Endothelial cell (in vitro differentiated cells): Measurements from ENCODE around the gene ADGRA1. TPM values are rescaled to one million over a fixed set of nuclear protein-coding genes. Genes with fewer than 3 reads are reported as not detected.

Experiments used
- DNase-seq: peaks from one replicate; pipeline ENCODE4 v3.0.0; 2021; ENCODE audit warnings: low spot score
- H3K27ac Mint-ChIP-seq: one replicate; pipeline ENCODE4 v1.8.0; 2021; ENCODE audit warnings: mixed read lengths, inconsistent platforms; ENCODE audit not compliant: unreplicated experiment
- H3K27me3 Mint-ChIP-seq: one replicate; pipeline ENCODE4 v1.8.0; 2021; ENCODE audit warnings: mild to moderate bottlenecking, moderate library complexity, mixed read lengths, inconsistent platforms; ENCODE audit not compliant: unreplicated experiment
- H3K36me3 Mint-ChIP-seq: one replicate; pipeline ENCODE4 v1.8.0; 2021; ENCODE audit warnings: mild to moderate bottlenecking, low read depth, mixed read lengths, inconsistent platforms; ENCODE audit not compliant: unreplicated experiment
- H3K4me1 Mint-ChIP-seq: one replicate; pipeline ENCODE4 v1.8.0; 2021; ENCODE audit warnings: mild to moderate bottlenecking, mixed read lengths, inconsistent platforms; ENCODE audit not compliant: unreplicated experiment
- H3K4me3 Mint-ChIP-seq: one replicate; pipeline ENCODE4 v1.8.0; 2021; ENCODE audit warnings: mild to moderate bottlenecking, mixed read lengths, inconsistent platforms; ENCODE audit not compliant: unreplicated experiment
- H3K9me3 Mint-ChIP-seq: one replicate; pipeline ENCODE4 v1.8.0; 2021; ENCODE audit warnings: mixed read lengths, inconsistent platforms; ENCODE audit not compliant: unreplicated experiment
- CTCF ChIP-seq: fragments of 200-600 bp; sonication (generic); IDR thresholded peaks from one replicate; pipeline ENCODE4 v1.5.0; 2021; ENCODE audit warnings: antibody characterized with exemption; ENCODE audit not compliant: unreplicated experiment
- total RNA-seq: library from RNA; stranded (reverse); fragmentation: NEBNext Ultra II Directional; extraction: Animal tissue kit (Norgen Biotek cat#: 25700); gene quantifications from one replicate; pipeline ENCODE4 v1.2.1, GENCODE V29; 2021; ENCODE audit not compliant: unreplicated experiment

Gene ADGRA1
- total RNA-seq, 1 donor from 2014 or later = not detected

- no peak overlapping the region for H3K27ac Mint-ChIP-seq
Observed at GRCh38 chr10:133062085-133062484, 25.6 kb upstream of the ADGRA1 start.

GRCh38 chr10:133062635-133063034 lies 25.1 kb upstream of the ADGRA1 start:
- H3K27ac Mint-ChIP-seq = no peak overlapping the region
- no peaks in the 10 kb centered on the region for H3K36me3 Mint-ChIP-seq
- no peak overlapping the region for H3K4me3 Mint-ChIP-seq
- TF ChIP-seq CTCF = no peak
- H3K27me3 Mint-ChIP-seq = peaks cover 15% of the 10 kb centered on the region
- no peaks in the 10 kb centered on the region for H3K9me3 Mint-ChIP-seq
- peaks cover 5% of the 10 kb centered on the region for H3K4me1 Mint-ChIP-seq
- DNase-seq = no peak

More at GRCh38 chr10:133062085-133062484, 25.6 kb upstream of the ADGRA1 start:
- H3K27me3 Mint-ChIP-seq = peaks cover 17% of the 10 kb centered on the region
- no peak overlapping the region for H3K4me3 Mint-ChIP-seq
- H3K4me1 Mint-ChIP-seq = peaks cover 5% of the 10 kb centered on the region
- DNase-seq = no peak
- TF ChIP-seq CTCF = no peak
- no peaks in the 10 kb centered on the region for H3K36me3 Mint-ChIP-seq
- H3K9me3 Mint-ChIP-seq = no peaks in the 10 kb centered on the region

- Mint-ChIP-seq H3K4me3 (no peak overlapping the region), H3K36me3 (no peaks in the 10 kb centered on the region), H3K9me3 (no peaks in the 10 kb centered on the region), H3K27me3 (peaks cover 8% of the 10 kb centered on the region), H3K27ac (no peak overlapping the region), H3K4me1 (peaks cover 4% of the 10 kb centered on the region)
- TF ChIP-seq CTCF = no peak
- no peak for DNase-seq
Observed at GRCh38 chr10:133067149-133068105, 20.3 kb upstream of the ADGRA1 start.

GRCh38 chr10:133068111-133069032 lies 19.4 kb upstream of the ADGRA1 start:
- no peak overlapping the region for H3K4me3 Mint-ChIP-seq
- no peaks in the 10 kb centered on the region for H3K9me3 Mint-ChIP-seq
- no peak for TF ChIP-seq CTCF
- H3K27me3 Mint-ChIP-seq = peaks cover 6% of the 10 kb centered on the region
- DNase-seq = no peak
- no peaks in the 10 kb centered on the region for H3K4me1 Mint-ChIP-seq
- no peak overlapping the region for H3K27ac Mint-ChIP-seq
- H3K36me3 Mint-ChIP-seq = no peaks in the 10 kb centered on the region
